ENCODE measurements around the gene CACNA2D2.

CACNA2D2 gene

DNA sequence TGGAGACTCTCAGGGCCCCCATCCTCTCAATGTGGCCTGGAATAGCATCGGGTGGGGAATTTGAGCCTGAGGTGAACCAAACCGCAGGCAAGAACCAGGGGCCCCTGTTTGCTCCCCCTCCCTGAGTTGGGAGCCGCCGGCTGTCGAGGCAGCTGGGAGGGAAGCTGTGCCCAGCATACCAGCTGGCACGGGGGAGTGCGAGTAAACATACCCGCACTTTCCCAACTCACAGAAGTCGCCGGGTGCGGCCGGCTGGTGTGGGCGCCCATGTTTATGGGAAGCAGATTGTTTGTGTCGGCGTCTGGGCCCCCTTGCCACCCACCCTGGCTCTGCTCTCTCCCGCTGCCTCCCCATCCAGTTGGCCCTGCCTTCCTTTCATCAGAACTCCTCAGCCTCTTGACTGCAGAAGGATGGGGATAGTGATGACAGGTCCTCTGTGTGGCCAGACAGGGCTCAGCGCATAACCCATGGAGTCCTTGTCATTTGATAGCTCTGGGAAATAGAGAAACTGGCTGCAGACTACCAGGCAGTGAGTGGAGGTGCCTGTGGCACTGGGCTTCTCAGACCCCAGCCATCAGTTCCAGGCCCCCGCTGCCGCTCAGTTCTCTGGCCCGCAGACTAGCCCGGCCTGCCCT lies 60.4 kb downstream of the CACNA2D2 start:
- H2AFZ ChIP-seq (ENCODE audit: low read depth, low read length, severe bottlenecking): no peak overlapping the region
- H3K9me2 ChIP-seq (replicated peaks; ENCODE audit: insufficient read depth, low read length): no peaks in the 10 kb centered on the region
- no peaks in the 10 kb centered on the region for H3K9me3 ChIP-seq (ENCODE audit: insufficient read depth, low read length)
- no peaks in the 10 kb centered on the region for H4K20me1 ChIP-seq (ENCODE audit: low read depth, low read length)
- no peak overlapping the region for H3K4me3 ChIP-seq (ENCODE audit: insufficient read depth, low read length, poor library complexity, severe bottlenecking)
- H3K36me3 ChIP-seq (ENCODE audit: low read length): no peaks in the 10 kb centered on the region
- TF ChIP-seq CTCF (IDR thresholded peaks at IDR 0.05; ENCODE audit: insufficient read depth, low read length, poor library complexity, severe bottlenecking): no peak
- TF ChIP-seq EZH2phosphoT487 (conservative IDR thresholded peaks at IDR 0.05; ENCODE audit: low read length): no peak
- no peaks in the 10 kb centered on the region for H3K27me3 ChIP-seq (ENCODE audit: low read length)
- H3K79me2 ChIP-seq (ENCODE audit: insufficient read depth, low read length): no peaks in the 10 kb centered on the region
- no peaks in the 10 kb centered on the region for H3F3A ChIP-seq (ENCODE audit: insufficient read depth)
- no peak overlapping the region for H3K27ac ChIP-seq (ENCODE audit: low read depth, low read length)
- no peak overlapping the region for H3K4me2 ChIP-seq (ENCODE audit: low read depth, low read length, poor library complexity, severe bottlenecking)
- no peak overlapping the region for H3K9ac ChIP-seq (ENCODE audit: low read length)

- Histone ChIP-seq H3K79me2 (ENCODE audit: insufficient read depth, low read length) (no peaks in the 10 kb centered on the region), H3K9ac (ENCODE audit: low read length) (no peak overlapping the region), H3K4me2 (ENCODE audit: low read depth, low read length, poor library complexity, severe bottlenecking) (no peak overlapping the region), H3K27ac (ENCODE audit: low read depth, low read length) (no peak overlapping the region), H3K27me3 (ENCODE audit: low read length) (no peaks in the 10 kb centered on the region), H3K4me3 (ENCODE audit: insufficient read depth, low read length, poor library complexity, severe bottlenecking) (no peak overlapping the region), H3K36me3 (ENCODE audit: low read length) (no peaks in the 10 kb centered on the region), H2AFZ (ENCODE audit: low read depth, low read length, severe bottlenecking) (no peak overlapping the region), H3K9me3 (ENCODE audit: insufficient read depth, low read length) (no peaks in the 10 kb centered on the region), H3F3A (ENCODE audit: insufficient read depth) (no peaks in the 10 kb centered on the region), H4K20me1 (ENCODE audit: low read depth, low read length) (no peaks in the 10 kb centered on the region), H3K9me2 (replicated peaks; ENCODE audit: insufficient read depth, low read length) (no peaks in the 10 kb centered on the region)
- TF ChIP-seq EZH2phosphoT487 (conservative IDR thresholded peaks at IDR 0.05; ENCODE audit: low read length) (no peak), CTCF (IDR thresholded peaks at IDR 0.05; ENCODE audit: insufficient read depth, low read length, poor library complexity, severe bottlenecking) (no peak)
Observed at GRCh38 chr3:50441424-50442217, 61.8 kb downstream of the CACNA2D2 start.

DNA sequence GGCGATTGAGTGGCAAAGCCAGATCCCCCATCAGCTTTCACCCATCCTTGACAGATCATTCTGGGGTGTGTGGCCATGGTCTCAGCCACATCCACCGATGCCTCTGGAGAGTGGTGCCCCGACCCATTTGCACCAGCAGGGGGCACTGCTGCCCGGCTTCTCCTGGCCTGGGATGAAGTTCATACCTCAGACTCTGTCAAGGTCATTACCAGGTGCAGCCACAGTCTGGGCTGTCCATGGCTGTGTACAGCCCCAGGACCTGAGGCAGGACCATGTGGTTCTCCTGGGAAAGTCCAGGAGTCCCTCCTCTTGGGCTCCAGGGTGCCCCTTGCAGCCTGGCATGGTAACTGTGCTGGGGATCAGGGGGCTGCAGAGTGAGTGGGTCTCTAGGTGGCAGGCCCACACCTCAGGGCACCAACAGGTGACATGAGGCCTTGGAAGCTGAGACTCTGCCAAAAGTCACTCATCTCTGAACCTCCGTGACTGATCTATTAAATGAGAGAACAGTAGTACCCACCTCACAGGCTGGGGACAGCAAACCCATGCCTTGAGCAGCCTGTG lies 67.2 kb downstream of the CACNA2D2 start:
- Histone ChIP-seq H3K9me2 (replicated peaks; ENCODE audit: insufficient read depth, low read length) (no peaks in the 10 kb centered on the region), H3K27me3 (ENCODE audit: low read length) (no peaks in the 10 kb centered on the region), H4K20me1 (ENCODE audit: low read depth, low read length) (no peaks in the 10 kb centered on the region), H3K4me3 (ENCODE audit: insufficient read depth, low read length, poor library complexity, severe bottlenecking) (no peak overlapping the region), H3K79me2 (ENCODE audit: insufficient read depth, low read length) (no peaks in the 10 kb centered on the region), H3K36me3 (ENCODE audit: low read length) (no peaks in the 10 kb centered on the region), H3K9ac (ENCODE audit: low read length) (no peak overlapping the region), H3K4me2 (ENCODE audit: low read depth, low read length, poor library complexity, severe bottlenecking) (no peak overlapping the region), H2AFZ (ENCODE audit: low read depth, low read length, severe bottlenecking) (no peak overlapping the region), H3K27ac (ENCODE audit: low read depth, low read length) (no peak overlapping the region), H3F3A (ENCODE audit: insufficient read depth) (no peaks in the 10 kb centered on the region), H3K9me3 (ENCODE audit: insufficient read depth, low read length) (no peaks in the 10 kb centered on the region)
- peak; percentile 82 for TF ChIP-seq CTCF (IDR thresholded peaks at IDR 0.05; ENCODE audit: insufficient read depth, low read length, poor library complexity, severe bottlenecking)
- no peak for TF ChIP-seq EZH2phosphoT487 (conservative IDR thresholded peaks at IDR 0.05; ENCODE audit: low read length)

All from SU-DHL-6 (cell line).